Peyer's patch (tissue), 4 donors: Measurements from ENCODE around the gene BCAS1. TPM values are rescaled to one million over a fixed set of nuclear protein-coding genes. Genes with fewer than 3 reads are reported as not detected.

Experiments
- DNase-seq, 3 donors: peaks; one replicate each; pipeline ENCODE4 v3.0.0-alpha.2; 2017 to 2019
- H3K27ac ChIP-seq, 4 donors: fragments of 200-600 bp; sonication (generic); one replicate each; pipeline ENCODE4 v1.5.1; 2016 to 2019
- H3K27me3 ChIP-seq, 2 donors: fragments of 200-600 bp; sonication (generic); one replicate each; pipeline ENCODE4 v1.5.1; 2019
- H3K36me3 ChIP-seq, 3 donors: fragments of 200-600 bp; sonication (generic); one replicate each; pipeline ENCODE4 v1.5.1; 2016 to 2019
- H3K4me1 ChIP-seq, 4 donors: fragments of 200-600 bp; sonication (generic); one replicate each; pipeline ENCODE4 v1.5.1; 2016 to 2019
- H3K4me3 ChIP-seq, 4 donors: fragments of 200-600 bp; sonication (generic); 1 replicate in 3 of 4; 2 replicates in 1 of 4; pipeline ENCODE4 v1.5.1; 2016 to 2019; ENCODE audit warnings: mild to moderate bottlenecking in 1 of 4
- H3K9me3 ChIP-seq, 4 donors: fragments of 200-600 bp; sonication (generic); one replicate each; pipeline ENCODE4 v1.5.1; 2016 to 2019; ENCODE audit warnings: mild to moderate bottlenecking in 1 of 4
- CTCF ChIP-seq, 6 experiments: fragments of 450-650 bp in 4 of 6; fragments of 200-600 bp in 2 of 6; sonication (generic) in 1 of 6; IDR thresholded peaks; one replicate each; pipeline ENCODE4 v1.5.1; 2017 to 2019; ENCODE audit warnings: antibody characterized with exemption in 6 of 6, mild to moderate bottlenecking in 3 of 6, moderate library complexity in 1 of 6
- POLR2A ChIP-seq, 2 donors: fragments of 450-650 bp; IDR thresholded peaks; one replicate each; pipeline ENCODE4 v1.5.1; 2017; ENCODE audit warnings: antibody characterized with exemption in 2 of 2, mild to moderate bottlenecking in 2 of 2, moderate library complexity in 2 of 2
- total RNA-seq, 4 donors: library from RNA; depleted of rRNA; stranded (reverse); fragments of >200 nt; gene quantifications; one replicate each; pipeline ENCODE4 v1.1.0, GENCODE V29; 2016

BCAS1 gene
- total RNA-seq, 4 donors from 2014 or later = 21.5 to 58.1 (median 43.2) TPM

GRCh38 chr20:53940360-53940702, 130.1 kb downstream of the BCAS1 start:
- Histone ChIP-seq H3K4me1 (peaks cover 0 to 28% (median 14%) of the 10 kb centered on the region in 4 donors), H3K27ac (peak overlapping the region; percentile 26 to 67 (median 42)), H3K27me3 (no peaks in the 10 kb centered on the region), H3K9me3 (no peaks in the 10 kb centered on the region), H3K36me3 (no peaks in the 10 kb centered on the region), H3K4me3 (no peak overlapping the region)
- TF ChIP-seq CTCF (IDR thresholded peaks at IDR 0.05) = no peak
- no peak for TF ChIP-seq POLR2A (IDR thresholded peaks at IDR 0.05)
- DNase-seq = no peak

- Histone ChIP-seq H3K36me3 (no peaks in the 10 kb centered on the region), H3K4me1 (peaks cover 0 to 28% (median 19%) of the 10 kb centered on the region in 4 donors), H3K4me3 (no peak overlapping the region), H3K27ac (peak overlapping the region; percentile 37 to 67 (median 60)), H3K9me3 (no peaks in the 10 kb centered on the region), H3K27me3 (no peaks in the 10 kb centered on the region)
- TF ChIP-seq POLR2A (IDR thresholded peaks at IDR 0.05) (no peak), CTCF (IDR thresholded peaks at IDR 0.05) (peak; percentile 55 to 93 (median 74))
- DNase-seq = peak; percentile 87 to 98 (median 95)
These were observed 130.6 kb downstream of the BCAS1 start for GRCh38 chr20:53939572-53940359.

- no peak for DNase-seq
- no peak overlapping the region for H3K4me3 ChIP-seq
- TF ChIP-seq POLR2A (IDR thresholded peaks at IDR 0.05) (no peak), CTCF (IDR thresholded peaks at IDR 0.05) (no peak)
- no peaks in the 10 kb centered on the region for H3K9me3 ChIP-seq
- H3K27ac ChIP-seq = peak overlapping the region; percentile 29 to 67 (median 60)
- H3K36me3 ChIP-seq = no peaks in the 10 kb centered on the region
- no peaks in the 10 kb centered on the region for H3K27me3 ChIP-seq
- peaks cover 0 to 33% (median 21%) of the 10 kb centered on the region in 4 donors for H3K4me1 ChIP-seq
These were observed 131.2 kb downstream of the BCAS1 start for GRCh38 chr20:53939190-53939571.

- no peak for DNase-seq
- H3K4me3 ChIP-seq = no peak overlapping the region
- TF ChIP-seq CTCF (IDR thresholded peaks at IDR 0.05) (no peak), POLR2A (IDR thresholded peaks at IDR 0.05) (no peak)
- no peaks in the 10 kb centered on the region for H3K9me3 ChIP-seq
- H3K27ac ChIP-seq = peak overlapping the region in 2 of 4 donors; percentile 67
- peaks cover 0 to 35% (median 23%) of the 10 kb centered on the region in 4 donors for H3K4me1 ChIP-seq
- H3K36me3 ChIP-seq = no peaks in the 10 kb centered on the region
- H3K27me3 ChIP-seq = no peaks in the 10 kb centered on the region
These were observed 131.7 kb downstream of the BCAS1 start for GRCh38 chr20:53938739-53939138.

GRCh38 chr20:53937929-53938367, 132.4 kb downstream of the BCAS1 start:
- no peaks in the 10 kb centered on the region for H3K36me3 ChIP-seq
- H3K9me3 ChIP-seq = no peaks in the 10 kb centered on the region
- no peak overlapping the region for H3K4me3 ChIP-seq
- no peak overlapping the region for H3K27ac ChIP-seq
- H3K27me3 ChIP-seq = no peaks in the 10 kb centered on the region
- TF ChIP-seq CTCF (IDR thresholded peaks at IDR 0.05) (no peak), POLR2A (IDR thresholded peaks at IDR 0.05) (no peak)
- peaks cover 0 to 35% (median 23%) of the 10 kb centered on the region in 4 donors for H3K4me1 ChIP-seq
- no peak for DNase-seq
